ENCODE measurements around the gene PACRG. TPM values are rescaled to one million over a fixed set of nuclear protein-coding genes. Genes with fewer than 3 reads are reported as not detected.

Gene PACRG
- total and polyA plus RNA-seq, 4 donors, result 0.47 to 3.8 (median 2.4) TPM

DNA sequence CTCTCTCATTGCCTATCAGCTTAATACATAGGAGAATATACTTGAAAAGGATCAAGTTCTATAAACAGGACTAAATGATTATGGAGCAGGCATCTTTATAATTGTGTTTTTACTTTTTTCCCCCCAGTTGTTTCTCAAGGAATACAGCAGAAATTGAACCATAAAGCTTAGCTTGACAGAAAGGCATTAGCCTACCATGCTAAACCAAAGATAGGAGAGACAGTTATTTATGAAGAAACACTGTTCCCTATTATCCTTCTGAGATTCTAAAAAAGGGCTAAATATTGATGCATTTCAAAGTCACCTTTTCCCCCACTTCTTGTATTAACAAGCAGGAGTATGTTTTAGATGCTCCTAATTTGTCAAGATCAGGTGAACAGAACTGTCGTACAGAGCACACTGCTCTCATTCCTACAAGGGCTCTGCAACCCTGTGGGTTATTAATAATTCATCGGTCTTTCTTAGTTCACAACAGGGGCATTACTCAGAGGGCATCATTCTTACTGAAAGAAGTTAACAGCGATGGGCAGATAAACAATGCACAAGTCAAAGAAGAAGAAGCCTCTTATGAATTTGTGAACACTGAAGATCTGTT is 38.9 kb upstream of the PACRG start:
- no peak for DNase-seq (ENCODE audit: low spot score)
- no peaks in the 10 kb centered on the region for H3K9me3 ChIP-seq (ENCODE audit: control insufficient read depth in 4 of 4, low read length in 3 of 4)
- H3K4me1 ChIP-seq (ENCODE audit: control insufficient read depth in 4 of 4, insufficient read depth in 4 of 4, low read length in 3 of 4), result no peaks in the 10 kb centered on the region
- 96% methylated on average over 3 of the region's 3 CpGs for WGBS
- TF ChIP-seq HNF4G (IDR thresholded peaks at IDR 0.05) (no peak), JUND (IDR thresholded peaks at IDR 0.05) (no peak), YY1 (IDR thresholded peaks at IDR 0.05) (no peak), FOXA1 (IDR thresholded peaks at IDR 0.05) (no peak), SP1 (IDR thresholded peaks at IDR 0.05) (no peak), TAF1 (conservative IDR thresholded peaks at IDR 0.05) (no peak), GABPA (IDR thresholded peaks at IDR 0.05 in 1 of 2, conservative IDR thresholded peaks at IDR 0.05 in 1 of 2) (no peak), HNF4A (conservative IDR thresholded peaks at IDR 0.05) (no peak), FOXA2 (IDR thresholded peaks at IDR 0.05) (no peak), NR2F2 (IDR thresholded peaks at IDR 0.05) (no peak), RXRA (IDR thresholded peaks at IDR 0.05) (no peak), RAD21 (IDR thresholded peaks at IDR 0.05) (no peak), EGR1 (IDR thresholded peaks at IDR 0.05; ENCODE audit: low read depth in 2 of 2) (no peak)
- TF ChIP-seq, protein P1, sequence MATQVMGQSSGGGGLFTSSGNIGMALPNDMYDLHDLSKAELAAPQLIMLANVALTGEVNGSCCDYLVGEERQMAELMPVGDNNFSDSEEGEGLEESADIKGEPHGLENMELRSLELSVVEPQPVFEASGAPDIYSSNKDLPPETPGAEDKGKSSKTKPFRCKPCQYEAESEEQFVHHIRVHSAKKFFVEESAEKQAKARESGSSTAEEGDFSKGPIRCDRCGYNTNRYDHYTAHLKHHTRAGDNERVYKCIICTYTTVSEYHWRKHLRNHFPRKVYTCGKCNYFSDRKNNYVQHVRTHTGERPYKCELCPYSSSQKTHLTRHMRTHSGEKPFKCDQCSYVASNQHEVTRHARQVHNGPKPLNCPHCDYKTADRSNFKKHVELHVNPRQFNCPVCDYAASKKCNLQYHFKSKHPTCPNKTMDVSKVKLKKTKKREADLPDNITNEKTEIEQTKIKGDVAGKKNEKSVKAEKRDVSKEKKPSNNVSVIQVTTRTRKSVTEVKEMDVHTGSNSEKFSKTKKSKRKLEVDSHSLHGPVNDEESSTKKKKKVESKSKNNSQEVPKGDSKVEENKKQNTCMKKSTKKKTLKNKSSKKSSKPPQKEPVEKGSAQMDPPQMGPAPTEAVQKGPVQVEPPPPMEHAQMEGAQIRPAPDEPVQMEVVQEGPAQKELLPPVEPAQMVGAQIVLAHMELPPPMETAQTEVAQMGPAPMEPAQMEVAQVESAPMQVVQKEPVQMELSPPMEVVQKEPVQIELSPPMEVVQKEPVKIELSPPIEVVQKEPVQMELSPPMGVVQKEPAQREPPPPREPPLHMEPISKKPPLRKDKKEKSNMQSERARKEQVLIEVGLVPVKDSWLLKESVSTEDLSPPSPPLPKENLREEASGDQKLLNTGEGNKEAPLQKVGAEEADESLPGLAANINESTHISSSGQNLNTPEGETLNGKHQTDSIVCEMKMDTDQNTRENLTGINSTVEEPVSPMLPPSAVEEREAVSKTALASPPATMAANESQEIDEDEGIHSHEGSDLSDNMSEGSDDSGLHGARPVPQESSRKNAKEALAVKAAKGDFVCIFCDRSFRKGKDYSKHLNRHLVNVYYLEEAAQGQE (IDR thresholded peaks at IDR 0.05), result no peak
- TF ChIP-seq, protein P2, sequence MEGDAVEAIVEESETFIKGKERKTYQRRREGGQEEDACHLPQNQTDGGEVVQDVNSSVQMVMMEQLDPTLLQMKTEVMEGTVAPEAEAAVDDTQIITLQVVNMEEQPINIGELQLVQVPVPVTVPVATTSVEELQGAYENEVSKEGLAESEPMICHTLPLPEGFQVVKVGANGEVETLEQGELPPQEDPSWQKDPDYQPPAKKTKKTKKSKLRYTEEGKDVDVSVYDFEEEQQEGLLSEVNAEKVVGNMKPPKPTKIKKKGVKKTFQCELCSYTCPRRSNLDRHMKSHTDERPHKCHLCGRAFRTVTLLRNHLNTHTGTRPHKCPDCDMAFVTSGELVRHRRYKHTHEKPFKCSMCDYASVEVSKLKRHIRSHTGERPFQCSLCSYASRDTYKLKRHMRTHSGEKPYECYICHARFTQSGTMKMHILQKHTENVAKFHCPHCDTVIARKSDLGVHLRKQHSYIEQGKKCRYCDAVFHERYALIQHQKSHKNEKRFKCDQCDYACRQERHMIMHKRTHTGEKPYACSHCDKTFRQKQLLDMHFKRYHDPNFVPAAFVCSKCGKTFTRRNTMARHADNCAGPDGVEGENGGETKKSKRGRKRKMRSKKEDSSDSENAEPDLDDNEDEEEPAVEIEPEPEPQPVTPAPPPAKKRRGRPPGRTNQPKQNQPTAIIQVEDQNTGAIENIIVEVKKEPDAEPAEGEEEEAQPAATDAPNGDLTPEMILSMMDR (IDR thresholded peaks at IDR 0.05; ENCODE audit: low read depth, low read length, missing input control), result no peak
- TF ChIP-seq, protein P3, sequence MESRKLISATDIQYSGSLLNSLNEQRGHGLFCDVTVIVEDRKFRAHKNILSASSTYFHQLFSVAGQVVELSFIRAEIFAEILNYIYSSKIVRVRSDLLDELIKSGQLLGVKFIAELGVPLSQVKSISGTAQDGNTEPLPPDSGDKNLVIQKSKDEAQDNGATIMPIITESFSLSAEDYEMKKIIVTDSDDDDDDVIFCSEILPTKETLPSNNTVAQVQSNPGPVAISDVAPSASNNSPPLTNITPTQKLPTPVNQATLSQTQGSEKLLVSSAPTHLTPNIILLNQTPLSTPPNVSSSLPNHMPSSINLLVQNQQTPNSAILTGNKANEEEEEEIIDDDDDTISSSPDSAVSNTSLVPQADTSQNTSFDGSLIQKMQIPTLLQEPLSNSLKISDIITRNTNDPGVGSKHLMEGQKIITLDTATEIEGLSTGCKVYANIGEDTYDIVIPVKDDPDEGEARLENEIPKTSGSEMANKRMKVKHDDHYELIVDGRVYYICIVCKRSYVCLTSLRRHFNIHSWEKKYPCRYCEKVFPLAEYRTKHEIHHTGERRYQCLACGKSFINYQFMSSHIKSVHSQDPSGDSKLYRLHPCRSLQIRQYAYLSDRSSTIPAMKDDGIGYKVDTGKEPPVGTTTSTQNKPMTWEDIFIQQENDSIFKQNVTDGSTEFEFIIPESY (IDR thresholded peaks at IDR 0.05), result no peak
- TF ChIP-seq, protein P4, sequence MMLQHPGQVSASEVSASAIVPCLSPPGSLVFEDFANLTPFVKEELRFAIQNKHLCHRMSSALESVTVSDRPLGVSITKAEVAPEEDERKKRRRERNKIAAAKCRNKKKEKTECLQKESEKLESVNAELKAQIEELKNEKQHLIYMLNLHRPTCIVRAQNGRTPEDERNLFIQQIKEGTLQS (IDR thresholded peaks at IDR 0.05), result no peak
- TF ChIP-seq, protein P5, sequence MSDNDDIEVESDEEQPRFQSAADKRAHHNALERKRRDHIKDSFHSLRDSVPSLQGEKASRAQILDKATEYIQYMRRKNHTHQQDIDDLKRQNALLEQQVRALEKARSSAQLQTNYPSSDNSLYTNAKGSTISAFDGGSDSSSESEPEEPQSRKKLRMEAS (IDR thresholded peaks at IDR 0.05), result no peak
- H3K27me3 ChIP-seq (ENCODE audit: control insufficient read depth in 4 of 4, insufficient read depth in 4 of 4, low read length in 3 of 4), result no peaks in the 10 kb centered on the region
- H3K27ac ChIP-seq (ENCODE audit: low read depth in 1 of 2, low read length in 2 of 2), result no peak overlapping the region
- H3K4me3 ChIP-seq (ENCODE audit: low read depth in 1 of 3, low read length in 3 of 3), result no peak overlapping the region
- no peaks in the 10 kb centered on the region for H3K36me3 ChIP-seq (ENCODE audit: control insufficient read depth in 4 of 4, insufficient read depth in 3 of 4, low read depth in 1 of 4, low read length in 3 of 4)
- H3K9ac ChIP-seq (ENCODE audit: low read depth in 1 of 2, low read length in 2 of 2), result no peak overlapping the region
